HEK293T (cell line): ENCODE measurements around the gene TGFB2.

ENCODE experiments used
- BHLHE40 ChIP-seq: fragments of 450-650 bp; IDR thresholded peaks from 2 replicates; pipeline ENCODE4 v1.6.1; 2016; ENCODE audit warnings: mild to moderate bottlenecking, moderate library complexity, borderline replicate concordance
- CTBP1 ChIP-seq: fragments of 450-650 bp; IDR thresholded peaks from 2 replicates; pipeline ENCODE4 v1.6.1; 2016; ENCODE audit warnings: borderline replicate concordance
- ELF4 ChIP-seq: fragments of 450-650 bp; IDR thresholded peaks from 2 replicates; pipeline ENCODE4 v1.6.1; 2017; ENCODE audit warnings: antibody characterized with exemption
- FOXA1 ChIP-seq: fragments of 450-650 bp; IDR thresholded peaks from 2 replicates; pipeline ENCODE4 v1.6.1; 2016; ENCODE audit warnings: mild to moderate bottlenecking
- FOXK2 ChIP-seq: fragments of 450-650 bp; IDR thresholded peaks from 2 replicates; pipeline ENCODE4 v1.6.1; 2016; ENCODE audit warnings: mild to moderate bottlenecking
- FOXM1 ChIP-seq: fragments of 450-650 bp; IDR thresholded peaks from 2 replicates; pipeline ENCODE4 v1.6.1; 2017; ENCODE audit warnings: mild to moderate bottlenecking, borderline replicate concordance
- LEF1 ChIP-seq: fragments of 450-650 bp; IDR thresholded peaks from 2 replicates; pipeline ENCODE4 v1.6.1; 2017; ENCODE audit warnings: mild to moderate bottlenecking, borderline replicate concordance
- PKNOX1 ChIP-seq: fragments of 450-650 bp; IDR thresholded peaks from 2 replicates; pipeline ENCODE4 v1.6.1; 2016
- SUZ12 ChIP-seq: fragments of 450-650 bp; IDR thresholded peaks from 2 replicates; pipeline ENCODE4 v1.6.1; 2016; ENCODE audit warnings: mild to moderate bottlenecking
- TARDBP ChIP-seq: fragments of 450-650 bp; IDR thresholded peaks from 2 replicates; pipeline ENCODE4 v1.6.1; 2016
- ZNF384 ChIP-seq: fragments of 450-650 bp; IDR thresholded peaks from 2 replicates; pipeline ENCODE4 v1.6.1; 2016

GRCh38 chr1:218421531-218421930 is 76.4 kb downstream of the TGFB2 start:
- no peak for TF ChIP-seq SUZ12
- no peak for TF ChIP-seq BHLHE40
- no peak for TF ChIP-seq CTBP1
- no peak for TF ChIP-seq LEF1
- TF ChIP-seq FOXM1, result no peak
- TF ChIP-seq ELF4, result no peak
- no peak for TF ChIP-seq PKNOX1
- TF ChIP-seq ZNF384, result no peak
- no peak for TF ChIP-seq FOXK2
- TF ChIP-seq FOXA1, result no peak
- no peak for TF ChIP-seq TARDBP
